Gastrocnemius medialis (tissue), 4 donors: ENCODE measurements around the gene NET1.

Experiments used
- POLR2A ChIP-seq, 2 donors: fragments of 450-650 bp; IDR thresholded peaks; one replicate each; pipeline ENCODE4 v1.6.1; 2017; ENCODE audit warnings: antibody characterized with exemption in 2 of 2, mild to moderate bottlenecking in 2 of 2, moderate library complexity in 2 of 2
- TF ChIP-seq, protein P1 (sequence below), 5 experiments: fragments of 450-650 bp in 3 of 5; fragments of 200-600 bp in 2 of 5; sonication (generic) in 2 of 5; IDR thresholded peaks in 4 of 5; conservative IDR thresholded peaks in 1 of 5; 1 replicate in 4 of 5; 2 replicates in 1 of 5; pipeline ENCODE4 v1.5.1; 2016 to 2019; ENCODE audit warnings: antibody characterized with exemption in 5 of 5, mild to moderate bottlenecking in 3 of 5, moderate library complexity in 3 of 5

DNA sequence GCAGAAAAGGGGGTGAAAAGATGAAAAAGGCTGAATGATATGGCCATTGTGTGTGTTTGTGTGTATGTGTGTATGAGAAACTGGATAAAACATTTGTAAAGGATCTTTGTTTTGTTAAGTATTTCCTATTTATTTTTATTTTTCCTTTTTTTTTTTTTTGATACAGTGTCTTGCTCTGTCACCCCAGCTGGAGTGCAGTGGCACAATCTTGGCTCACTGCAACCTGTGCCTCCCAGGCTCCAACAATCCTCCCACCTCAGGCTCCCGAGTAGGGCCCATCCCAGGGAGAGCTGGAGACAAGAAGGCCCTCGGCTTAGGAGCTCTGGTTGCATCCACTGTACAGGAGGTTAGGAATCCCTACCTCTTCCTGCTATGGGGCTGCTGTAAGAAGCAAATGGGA, 93.9 kb downstream of the NET1 start:
- TF ChIP-seq, protein P1, sequence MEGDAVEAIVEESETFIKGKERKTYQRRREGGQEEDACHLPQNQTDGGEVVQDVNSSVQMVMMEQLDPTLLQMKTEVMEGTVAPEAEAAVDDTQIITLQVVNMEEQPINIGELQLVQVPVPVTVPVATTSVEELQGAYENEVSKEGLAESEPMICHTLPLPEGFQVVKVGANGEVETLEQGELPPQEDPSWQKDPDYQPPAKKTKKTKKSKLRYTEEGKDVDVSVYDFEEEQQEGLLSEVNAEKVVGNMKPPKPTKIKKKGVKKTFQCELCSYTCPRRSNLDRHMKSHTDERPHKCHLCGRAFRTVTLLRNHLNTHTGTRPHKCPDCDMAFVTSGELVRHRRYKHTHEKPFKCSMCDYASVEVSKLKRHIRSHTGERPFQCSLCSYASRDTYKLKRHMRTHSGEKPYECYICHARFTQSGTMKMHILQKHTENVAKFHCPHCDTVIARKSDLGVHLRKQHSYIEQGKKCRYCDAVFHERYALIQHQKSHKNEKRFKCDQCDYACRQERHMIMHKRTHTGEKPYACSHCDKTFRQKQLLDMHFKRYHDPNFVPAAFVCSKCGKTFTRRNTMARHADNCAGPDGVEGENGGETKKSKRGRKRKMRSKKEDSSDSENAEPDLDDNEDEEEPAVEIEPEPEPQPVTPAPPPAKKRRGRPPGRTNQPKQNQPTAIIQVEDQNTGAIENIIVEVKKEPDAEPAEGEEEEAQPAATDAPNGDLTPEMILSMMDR (IDR thresholded peaks at IDR 0.05 in 4 of 5, conservative IDR thresholded peaks at IDR 0.05 in 1 of 5): no peak
- no peak for TF ChIP-seq POLR2A (IDR thresholded peaks at IDR 0.05)
